ENCODE measurements around the gene GRIK4. TPM values are rescaled to one million over a fixed set of nuclear protein-coding genes. Genes with fewer than 3 reads are reported as not detected.

Gene GRIK4
- total and polyA plus RNA-seq, 2 donors (not counting 1 experiment from before 2014, with no cell fraction given): 0.12 to 0.27 TPM

DNA sequence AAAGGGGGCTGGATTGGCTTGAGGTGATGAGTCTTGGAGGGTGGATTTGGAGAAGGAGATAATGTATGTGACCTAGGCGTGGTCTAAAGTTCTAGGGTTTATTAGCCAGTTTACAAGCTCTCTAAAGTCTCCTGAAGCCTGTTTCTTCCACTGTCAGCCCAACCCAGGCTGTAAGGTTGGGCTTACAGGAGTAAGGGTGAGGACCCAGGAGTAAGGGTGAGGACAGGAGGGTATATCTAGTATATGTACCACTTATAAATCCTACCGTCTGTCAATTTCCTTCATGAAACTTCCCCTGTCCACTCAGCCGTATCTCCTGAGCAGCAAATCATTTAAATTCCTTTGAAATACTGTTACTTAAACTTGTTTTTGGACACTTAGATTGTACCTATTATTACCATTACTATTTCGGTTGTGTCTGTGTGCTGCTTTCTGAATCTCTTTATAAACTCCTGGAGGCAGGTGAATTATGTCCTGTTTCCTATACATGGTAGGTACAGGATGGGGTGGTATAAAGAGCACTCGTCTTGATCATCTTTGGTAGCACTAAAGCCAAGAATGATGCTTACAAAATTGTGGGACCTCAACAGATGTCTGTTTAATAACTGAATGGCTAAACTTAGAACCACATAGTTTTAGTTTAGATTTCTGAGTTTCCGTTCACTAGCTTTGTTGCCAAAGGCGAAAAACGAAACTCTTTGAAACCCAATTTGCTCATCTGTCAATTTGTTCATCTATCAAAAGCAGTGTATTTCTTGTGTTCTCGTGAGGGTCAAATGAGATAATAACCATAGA is 192.0 kb downstream of the GRIK4 start:
- ChIA-PET POLR2A (no interaction called here), CTCF (interaction anchor here (1.2 kb wide), 1 partner anchor 17 kb away, joined by 3 read pairs; no protein-coding TSS in a partner anchor)
- peaks cover 29% of the 10 kb centered on the region for H3K4me1 Mint-ChIP-seq
- H3K27ac Mint-ChIP-seq: peak overlapping the region; percentile 53
- Histone ChIP-seq H3K4me2 (replicated peaks; ENCODE audit: low read depth, low read length, poor library complexity, severe bottlenecking) (peak overlapping the region; percentile 27), H3K9me3 (ENCODE audit: control extremely low read depth in 1 of 3, control insufficient read depth in 2 of 3, insufficient read depth in 1 of 3, low read length in 2 of 3) (peaks cover 0 to 35% (median 9%) of the 10 kb centered on the region in 3 donors), H3K4me3 (ENCODE audit: control extremely low read depth in 1 of 5, extremely low read depth in 1 of 5, insufficient read depth in 1 of 5, low read depth in 2 of 5, low read length in 4 of 5) (no peak overlapping the region), H3K27me3 (replicated peaks in 1 of 4; ENCODE audit: control extremely low read depth in 1 of 4, control insufficient read depth in 3 of 4, insufficient read depth in 4 of 4, low read length in 3 of 4) (no peaks in the 10 kb centered on the region), H3K36me3 (replicated peaks in 1 of 2; ENCODE audit: control extremely low read depth in 1 of 2, control insufficient read depth in 1 of 2, extremely low read depth in 1 of 2, insufficient read depth in 2 of 2, low read length in 1 of 2) (no peaks in the 10 kb centered on the region), H3K4me1 (ENCODE audit: control insufficient read depth in 2 of 2, insufficient read depth in 2 of 2, low read length in 2 of 2) (peaks cover 16 to 23% of the 10 kb centered on the region in 2 donors), H2AFZ (ENCODE audit: insufficient read depth, low read depth, low read length, poor library complexity, severe bottlenecking) (no peak overlapping the region), H4K20me1 (ENCODE audit: control insufficient read depth, insufficient read depth, low read length, poor library complexity, severe bottlenecking) (no peaks in the 10 kb centered on the region), H3K9ac (ENCODE audit: low read length) (no peak overlapping the region), H3K79me2 (ENCODE audit: control insufficient read depth, insufficient read depth, low read length) (no peaks in the 10 kb centered on the region), H3K27ac (ENCODE audit: low read length in 2 of 2) (peak overlapping the region; percentile 0 to 16)
- TF ChIP-seq, protein P1, sequence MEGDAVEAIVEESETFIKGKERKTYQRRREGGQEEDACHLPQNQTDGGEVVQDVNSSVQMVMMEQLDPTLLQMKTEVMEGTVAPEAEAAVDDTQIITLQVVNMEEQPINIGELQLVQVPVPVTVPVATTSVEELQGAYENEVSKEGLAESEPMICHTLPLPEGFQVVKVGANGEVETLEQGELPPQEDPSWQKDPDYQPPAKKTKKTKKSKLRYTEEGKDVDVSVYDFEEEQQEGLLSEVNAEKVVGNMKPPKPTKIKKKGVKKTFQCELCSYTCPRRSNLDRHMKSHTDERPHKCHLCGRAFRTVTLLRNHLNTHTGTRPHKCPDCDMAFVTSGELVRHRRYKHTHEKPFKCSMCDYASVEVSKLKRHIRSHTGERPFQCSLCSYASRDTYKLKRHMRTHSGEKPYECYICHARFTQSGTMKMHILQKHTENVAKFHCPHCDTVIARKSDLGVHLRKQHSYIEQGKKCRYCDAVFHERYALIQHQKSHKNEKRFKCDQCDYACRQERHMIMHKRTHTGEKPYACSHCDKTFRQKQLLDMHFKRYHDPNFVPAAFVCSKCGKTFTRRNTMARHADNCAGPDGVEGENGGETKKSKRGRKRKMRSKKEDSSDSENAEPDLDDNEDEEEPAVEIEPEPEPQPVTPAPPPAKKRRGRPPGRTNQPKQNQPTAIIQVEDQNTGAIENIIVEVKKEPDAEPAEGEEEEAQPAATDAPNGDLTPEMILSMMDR (IDR thresholded peaks at IDR 0.05): no peak
- TF ChIP-seq EZH2 (IDR thresholded peaks at IDR 0.05; ENCODE audit: borderline replicate concordance, insufficient read depth, low read depth, low read length, poor library complexity, severe bottlenecking): no peak
- no peak for DNase-seq
- H3K27me3 Mint-ChIP-seq: peaks cover 3% of the 10 kb centered on the region
- intact Hi-C loops (cut with micrococcal nuclease): no loop called here
- H3K9me3 Mint-ChIP-seq (ENCODE audit: insufficient read depth): peaks cover 5% of the 10 kb centered on the region
- no peak for ATAC-seq (ENCODE audit: low read depth)
- no CpG with 5 or more reads among the region's 9 CpGs for WGBS (ENCODE audit: insufficient coverage)
- H3K4me3 Mint-ChIP-seq: peak overlapping the region; percentile 33

DNA sequence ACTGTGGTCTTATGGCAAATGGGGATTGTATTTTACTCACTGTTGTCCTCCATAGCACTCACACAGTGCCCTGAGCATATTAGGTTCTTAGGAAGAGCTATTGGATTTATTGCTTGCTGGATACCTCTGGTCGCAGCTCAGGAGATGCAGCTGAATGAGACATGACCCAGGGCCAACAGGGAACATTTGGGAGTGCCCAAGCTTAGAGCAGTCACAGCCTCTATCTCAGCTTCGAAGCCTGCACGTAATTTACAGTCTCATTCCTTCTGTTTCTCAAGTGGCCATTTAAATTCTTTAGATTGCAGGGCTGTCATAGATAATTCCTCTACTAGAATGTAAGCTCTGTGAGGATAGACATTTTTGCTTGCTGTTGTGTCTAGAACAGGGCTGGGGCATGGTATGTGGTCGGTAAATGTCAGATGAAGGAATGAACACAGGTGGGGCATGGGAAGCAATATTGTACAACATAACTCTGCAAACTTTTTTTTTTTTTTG is 192.8 kb downstream of the GRIK4 start:
- Mint-ChIP-seq H3K27ac (no peak overlapping the region), H3K4me1 (peaks cover 29% of the 10 kb centered on the region), H3K4me3 (no peak overlapping the region), H3K27me3 (peaks cover 3% of the 10 kb centered on the region), H3K9me3 (ENCODE audit: insufficient read depth) (peaks cover 5% of the 10 kb centered on the region)
- no peaks in the 10 kb centered on the region for H3K27me3 ChIP-seq (replicated peaks in 1 of 4; ENCODE audit: control extremely low read depth in 1 of 4, control insufficient read depth in 3 of 4, insufficient read depth in 4 of 4, low read length in 3 of 4)
- no peak overlapping the region for H3K4me2 ChIP-seq (replicated peaks; ENCODE audit: low read depth, low read length, poor library complexity, severe bottlenecking)
- no peak overlapping the region for H2AFZ ChIP-seq (ENCODE audit: insufficient read depth, low read depth, low read length, poor library complexity, severe bottlenecking)
- POLR2A ChIA-PET: no interaction called here
- H3K9ac ChIP-seq (ENCODE audit: low read length): no peak overlapping the region
- no peak overlapping the region for H3K4me3 ChIP-seq (ENCODE audit: control extremely low read depth in 1 of 5, extremely low read depth in 1 of 5, insufficient read depth in 1 of 5, low read depth in 2 of 5, low read length in 4 of 5)
- H3K4me1 ChIP-seq (ENCODE audit: control insufficient read depth in 2 of 2, insufficient read depth in 2 of 2, low read length in 2 of 2): peaks cover 16 to 23% of the 10 kb centered on the region in 2 donors
- intact Hi-C loops (cut with micrococcal nuclease): no loop called here
- H3K36me3 ChIP-seq (replicated peaks in 1 of 2; ENCODE audit: control extremely low read depth in 1 of 2, control insufficient read depth in 1 of 2, extremely low read depth in 1 of 2, insufficient read depth in 2 of 2, low read length in 1 of 2): no peaks in the 10 kb centered on the region
- 90% methylated on average over 2 of the region's 4 CpGs for WGBS (ENCODE audit: insufficient coverage)
- H3K9me3 ChIP-seq (ENCODE audit: control extremely low read depth in 1 of 3, control insufficient read depth in 2 of 3, insufficient read depth in 1 of 3, low read length in 2 of 3): peaks cover 0 to 37% (median 9%) of the 10 kb centered on the region in 3 donors
- no peaks in the 10 kb centered on the region for H3K79me2 ChIP-seq (ENCODE audit: control insufficient read depth, insufficient read depth, low read length)
- TF ChIP-seq, protein P1 (IDR thresholded peaks at IDR 0.05): no peak
- no peak for TF ChIP-seq EZH2 (IDR thresholded peaks at IDR 0.05; ENCODE audit: borderline replicate concordance, insufficient read depth, low read depth, low read length, poor library complexity, severe bottlenecking)
- CTCF ChIA-PET: interaction anchor here (0.8 kb wide), 1 partner anchor 13 kb away, joined by 3 read pairs; no protein-coding TSS in a partner anchor
- no peak for DNase-seq
- no peaks in the 10 kb centered on the region for H4K20me1 ChIP-seq (ENCODE audit: control insufficient read depth, insufficient read depth, low read length, poor library complexity, severe bottlenecking)
- no peak for ATAC-seq (ENCODE audit: low read depth)
- H3K27ac ChIP-seq (ENCODE audit: low read length in 2 of 2): no peak overlapping the region
